HG03457 (cell line): ENCODE results near the gene ANKMY1.

Source experiments
- ATAC-seq: cut with Tn5 transposase; IDR thresholded peaks from one replicate; pipeline ENCODE4 v1.9.1; 2021; ENCODE audit warnings: moderate number of reproducible peaks; ENCODE audit not compliant: unreplicated experiment

ANKMY1 gene

DNA sequence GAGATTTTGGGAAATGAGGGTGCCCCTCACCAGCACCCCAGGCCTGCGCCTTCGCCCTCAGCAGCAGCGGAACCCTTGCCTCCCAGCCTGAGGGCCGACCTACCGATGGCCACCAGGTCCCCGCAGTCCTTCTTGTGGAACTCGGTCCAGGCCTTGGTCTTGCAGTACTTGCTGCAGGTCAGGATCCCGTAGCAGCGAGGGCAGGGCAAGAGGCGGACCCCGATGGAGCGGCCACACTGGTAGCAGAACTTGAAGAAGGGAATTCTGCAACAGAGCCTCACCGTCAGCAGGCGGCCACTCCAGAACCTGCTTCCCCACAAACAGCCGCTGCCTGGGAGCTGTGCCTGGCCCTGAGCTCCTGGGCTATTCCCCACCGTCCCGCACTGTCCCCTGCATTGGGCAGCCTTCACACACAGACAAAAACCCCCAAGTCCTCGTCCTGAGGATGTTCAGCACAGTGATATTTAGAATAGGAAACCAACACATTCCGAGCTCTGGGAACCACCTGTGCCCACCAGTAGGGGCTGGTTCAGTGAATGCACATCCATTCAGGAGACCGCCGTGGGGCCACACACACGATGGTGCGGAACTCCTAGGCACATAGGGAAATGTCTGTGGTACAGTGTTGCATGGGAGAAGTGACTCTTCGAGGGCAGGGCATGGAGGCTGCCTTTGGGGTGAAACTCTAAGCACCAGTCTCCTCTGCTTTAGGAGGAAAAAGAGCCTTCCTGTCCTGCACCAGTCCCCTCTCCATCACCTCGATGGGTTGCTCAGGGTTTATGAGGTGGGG is 76.8 kb downstream of the ANKMY1 start:
- no peak for ATAC-seq

DNA sequence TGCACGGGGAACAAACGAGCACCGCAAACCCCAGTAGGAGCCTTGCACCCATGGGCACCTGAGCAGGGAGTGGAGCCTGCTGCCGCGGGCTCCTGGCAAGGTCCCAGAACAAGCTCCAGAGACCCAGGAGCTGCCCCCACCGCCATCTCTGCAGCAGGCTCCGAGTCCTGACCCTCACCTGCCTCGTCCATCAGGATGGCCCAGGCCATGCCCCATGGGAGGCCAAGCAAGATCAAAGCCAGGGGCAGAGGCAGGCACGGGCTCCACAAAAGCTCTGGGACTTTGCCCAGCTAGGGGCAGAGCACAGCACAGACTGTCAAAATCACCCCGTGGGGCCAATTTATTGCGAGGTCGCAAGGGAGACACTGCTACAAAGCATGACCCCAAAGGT is 78.7 kb downstream of the ANKMY1 start:
- no peak for ATAC-seq

DNA sequence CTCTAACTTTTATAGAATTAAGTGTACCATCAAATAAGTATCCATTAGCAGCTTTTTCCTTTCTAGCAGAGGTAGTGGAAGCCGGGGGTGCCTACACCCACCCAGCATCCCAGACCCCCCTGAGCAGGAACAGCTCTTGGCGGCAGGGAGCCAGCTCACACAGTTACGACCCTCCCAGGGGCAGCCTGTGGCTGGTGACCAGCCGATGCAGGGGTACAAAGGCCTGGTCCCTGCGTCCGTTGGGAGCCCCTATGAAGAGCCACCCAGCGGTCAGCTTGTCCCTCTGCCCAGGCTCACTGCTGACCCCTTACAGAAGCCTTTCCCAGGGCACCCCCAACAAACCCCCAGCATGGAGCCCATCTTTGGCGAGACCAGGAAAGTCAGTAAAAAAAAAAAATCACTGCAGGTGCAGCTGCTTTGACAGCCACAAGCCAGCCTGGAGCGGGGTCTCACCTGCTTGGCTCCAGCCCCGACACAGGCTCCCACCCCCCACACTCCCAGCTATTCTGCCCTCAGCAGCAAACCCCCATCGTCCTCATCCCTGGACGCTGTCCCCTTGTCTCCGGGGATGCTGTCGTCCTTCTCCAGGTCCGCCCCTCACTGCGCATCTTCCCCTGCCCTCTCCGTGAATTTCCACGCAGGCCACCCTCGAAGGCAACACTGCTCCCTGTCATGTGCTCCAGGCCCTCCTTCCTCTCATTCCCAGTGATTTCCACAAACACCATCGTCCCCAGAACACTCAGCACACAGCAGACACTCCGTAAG is 79.3 kb downstream of the ANKMY1 start:
- no peak for ATAC-seq

- ATAC-seq = no peak
These were observed 79.9 kb downstream of the ANKMY1 start for GRCh38 chr2:240477916-240478315.

DNA sequence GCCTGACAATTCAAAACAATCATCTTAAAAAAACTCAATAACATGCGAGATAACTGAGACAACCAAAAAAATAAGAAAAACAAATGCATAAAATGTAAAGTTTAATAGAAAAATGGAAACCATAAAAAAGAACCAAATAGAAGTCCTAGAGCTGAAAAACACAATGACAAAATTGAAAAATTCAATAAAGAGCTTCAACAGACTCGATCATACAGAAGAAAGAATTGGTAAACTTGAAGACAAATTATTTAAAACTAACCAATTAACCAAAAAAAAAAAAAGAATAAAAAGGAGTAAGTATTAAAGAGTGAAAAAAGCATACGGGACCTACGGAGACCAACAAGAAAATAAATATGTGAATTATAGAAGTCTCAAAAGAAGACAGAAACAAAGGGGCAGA is 84.6 kb downstream of the ANKMY1 start:
- no peak for ATAC-seq

DNA sequence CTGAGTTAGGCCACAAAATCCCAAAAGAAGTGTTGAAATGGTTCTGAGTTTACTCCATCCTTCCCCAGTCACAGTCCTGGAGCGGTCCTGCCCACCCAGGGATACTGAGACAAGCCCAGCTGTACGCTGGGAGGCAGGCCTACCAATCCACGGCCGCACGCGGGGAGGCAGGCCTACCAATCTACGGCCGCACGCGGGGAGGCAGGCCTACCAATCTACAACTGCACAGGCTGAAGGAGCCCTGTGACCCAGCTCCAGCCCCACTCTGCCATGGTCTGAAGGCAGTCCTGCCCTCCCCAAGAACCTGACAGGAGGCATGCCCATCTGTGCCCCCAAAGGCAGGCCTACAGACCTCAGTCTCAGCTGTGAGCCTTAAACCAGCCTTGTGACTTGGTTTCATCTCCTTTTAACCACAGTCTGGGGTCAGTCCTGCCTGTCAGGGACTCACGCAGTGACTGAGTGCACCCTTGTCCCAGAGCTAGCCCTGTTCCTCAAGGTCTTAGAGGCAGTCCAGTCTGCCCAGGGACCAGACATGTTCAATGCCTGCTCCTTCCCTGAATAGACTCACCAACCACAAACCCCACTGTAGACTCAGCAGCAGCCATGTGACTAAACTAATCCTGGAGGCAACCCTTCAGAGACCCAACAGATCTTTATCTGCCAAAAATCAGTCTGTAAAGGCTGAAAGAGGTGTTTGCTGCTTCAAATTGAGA is 85.6 kb downstream of the ANKMY1 start:
- ATAC-seq = no peak

DNA sequence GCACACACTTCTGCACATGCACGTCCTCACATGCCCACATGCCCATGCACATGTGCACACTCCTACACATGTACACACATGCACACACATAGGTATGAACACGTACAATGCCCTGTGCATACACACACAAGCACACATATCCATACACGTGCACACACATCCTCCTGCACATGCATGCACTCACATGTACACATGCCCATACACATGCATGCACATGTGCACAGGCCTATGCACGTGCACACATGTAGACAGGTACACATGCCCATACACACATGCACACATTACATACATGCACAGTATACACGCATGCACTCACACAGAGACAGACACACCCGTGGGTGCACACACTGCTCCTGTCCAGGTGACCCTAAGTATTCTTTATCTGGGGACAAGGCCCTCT is 88.0 kb downstream of the ANKMY1 start:
- no peak for ATAC-seq

- no peak for ATAC-seq
These were observed 88.5 kb downstream of the ANKMY1 start for GRCh38 chr2:240469239-240469636.

DNA sequence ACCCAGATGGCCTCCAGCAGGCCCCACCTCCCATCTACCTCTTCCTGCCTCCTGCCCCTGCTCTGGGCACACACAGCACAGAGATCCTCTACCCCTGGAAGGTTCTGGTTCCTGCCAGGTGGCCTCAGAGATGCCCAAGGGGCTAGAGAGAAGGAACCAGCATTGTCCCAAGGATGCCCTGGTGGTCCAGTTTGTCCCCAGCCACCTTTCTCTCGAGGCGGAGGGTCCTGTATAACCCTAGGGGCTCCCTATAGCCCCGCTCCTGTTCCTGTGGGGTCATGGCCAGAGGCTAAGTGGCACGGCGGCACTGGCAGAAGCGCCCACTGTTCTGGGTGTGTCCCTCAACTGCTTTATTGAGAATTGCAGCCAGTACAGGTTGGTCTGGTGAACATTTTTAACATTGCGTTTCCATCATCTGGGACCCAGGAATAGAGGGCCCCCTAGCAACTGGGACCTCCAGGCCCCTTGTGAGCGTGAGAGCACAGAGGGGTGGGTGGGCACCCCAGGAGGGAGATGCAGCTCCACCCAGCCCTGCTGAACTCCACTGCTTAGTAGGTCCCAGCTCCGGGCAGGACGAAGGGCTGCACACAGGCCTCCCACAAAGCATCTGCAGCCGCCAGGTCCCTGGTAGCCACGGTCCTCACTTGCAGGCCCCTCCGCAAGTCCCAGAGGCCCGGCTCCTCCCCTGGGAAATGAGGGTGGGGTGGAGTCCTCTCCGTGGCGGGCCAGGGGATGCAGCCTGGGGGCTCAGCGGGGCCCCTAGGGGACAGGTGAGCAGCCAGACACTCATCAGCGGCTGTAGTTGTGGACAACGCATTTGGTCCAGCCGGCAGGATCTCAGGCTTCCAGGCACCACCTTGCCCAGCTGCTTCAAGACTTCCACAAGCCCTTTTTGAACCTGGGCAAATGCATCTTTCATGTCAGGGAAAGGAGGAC is 89.2 kb downstream of the ANKMY1 start:
- no peak for ATAC-seq

DNA sequence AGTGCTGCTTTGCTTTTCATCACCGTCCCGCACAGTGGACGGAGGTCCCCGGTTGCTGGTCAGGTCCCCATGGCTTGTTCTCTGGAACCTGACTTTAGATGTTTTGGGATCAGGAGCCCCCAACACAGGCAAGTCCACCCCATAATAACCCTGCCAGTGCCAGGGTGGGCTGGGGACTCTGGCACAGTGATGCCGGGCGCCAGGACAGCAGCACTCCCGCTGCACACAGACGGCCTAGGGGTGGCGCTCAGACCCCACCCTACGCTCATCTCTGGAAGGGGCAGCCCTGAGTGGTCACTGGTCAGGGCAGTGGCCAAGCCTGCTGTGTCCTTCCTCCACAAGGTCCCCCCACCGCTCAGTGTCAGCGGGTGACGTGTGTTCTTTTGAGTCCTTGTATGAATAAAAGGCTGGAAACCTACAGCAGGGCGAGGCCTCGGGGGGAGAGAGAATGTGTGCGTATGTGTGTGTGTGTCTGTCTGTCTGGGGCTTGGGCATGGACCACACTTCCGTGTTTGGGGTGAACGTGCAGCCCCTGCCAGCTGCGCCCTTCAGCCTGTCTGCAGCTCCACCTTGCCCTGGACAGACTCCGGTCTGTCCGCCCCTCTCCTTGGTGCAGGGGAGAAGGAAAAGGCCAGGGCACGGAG is 90.0 kb downstream of the ANKMY1 start:
- no peak for ATAC-seq

- no peak for ATAC-seq
These were observed 90.6 kb downstream of the ANKMY1 start for GRCh38 chr2:240467149-240467642.

GRCh38 chr2:240466579-240467148 is 91.1 kb downstream of the ANKMY1 start:
- no peak for ATAC-seq

DNA sequence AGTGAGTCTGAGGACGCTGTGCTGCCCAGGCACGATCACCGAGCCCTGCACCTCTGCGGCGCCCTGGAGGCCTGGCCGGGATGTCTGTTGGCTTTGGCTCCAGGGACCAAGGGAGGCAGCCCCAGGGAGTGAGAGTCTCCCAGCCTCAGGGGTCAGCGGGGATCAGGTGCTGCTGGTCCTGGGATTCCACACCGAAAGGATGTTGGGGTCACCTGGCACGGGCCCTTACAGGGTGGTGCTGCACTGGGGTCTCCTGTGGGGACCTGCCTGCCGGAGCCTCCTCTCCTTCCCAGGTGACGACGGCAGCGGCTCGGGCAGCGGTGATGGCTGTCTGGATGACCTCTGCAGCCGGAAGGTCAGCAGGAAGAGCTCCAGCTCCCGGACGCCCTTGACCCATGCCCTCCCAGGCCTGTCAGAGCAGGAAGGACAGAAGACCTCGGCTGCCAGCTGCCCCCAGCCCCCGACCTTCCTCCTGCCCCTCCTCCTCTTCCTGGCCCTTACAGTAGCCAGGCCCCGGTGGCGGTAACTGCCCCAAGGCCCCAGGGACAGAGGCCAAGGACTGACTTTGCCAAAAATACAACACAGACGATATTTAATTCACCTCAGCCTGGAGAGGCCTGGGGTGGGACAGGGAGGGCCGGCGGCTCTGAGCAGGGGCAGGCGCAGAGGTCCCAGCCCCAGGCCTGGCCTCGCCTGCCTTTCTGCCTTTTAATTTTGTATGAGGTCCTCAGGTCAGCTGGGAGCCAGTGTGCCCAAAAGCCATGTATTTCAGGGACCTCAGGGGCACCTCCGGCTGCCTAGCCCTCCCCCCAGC is 91.8 kb downstream of the ANKMY1 start:
- ATAC-seq = no peak

DNA sequence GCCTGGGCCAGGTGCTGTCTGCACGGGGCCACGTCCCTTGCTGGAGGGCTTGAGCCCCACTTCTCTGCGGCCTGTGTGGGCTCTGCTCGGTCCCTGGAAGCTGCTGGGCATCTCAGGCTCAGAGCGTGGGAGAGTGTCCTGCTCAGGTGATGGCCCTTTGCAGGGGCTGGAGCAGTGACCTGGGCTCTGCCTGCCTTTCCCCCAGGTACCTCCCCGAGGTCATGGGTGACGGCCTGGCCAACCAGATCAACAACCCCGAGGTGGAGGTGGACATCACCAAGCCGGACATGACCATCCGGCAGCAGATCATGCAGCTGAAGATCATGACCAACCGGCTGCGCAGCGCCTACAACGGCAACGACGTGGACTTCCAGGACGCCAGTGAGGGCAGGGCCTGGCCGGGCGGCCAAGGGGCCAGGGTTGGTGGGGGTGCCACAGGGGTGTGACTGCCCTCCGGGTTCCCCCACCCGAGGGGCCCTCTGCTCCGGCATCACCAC is 92.5 kb downstream of the ANKMY1 start:
- no peak for ATAC-seq

DNA sequence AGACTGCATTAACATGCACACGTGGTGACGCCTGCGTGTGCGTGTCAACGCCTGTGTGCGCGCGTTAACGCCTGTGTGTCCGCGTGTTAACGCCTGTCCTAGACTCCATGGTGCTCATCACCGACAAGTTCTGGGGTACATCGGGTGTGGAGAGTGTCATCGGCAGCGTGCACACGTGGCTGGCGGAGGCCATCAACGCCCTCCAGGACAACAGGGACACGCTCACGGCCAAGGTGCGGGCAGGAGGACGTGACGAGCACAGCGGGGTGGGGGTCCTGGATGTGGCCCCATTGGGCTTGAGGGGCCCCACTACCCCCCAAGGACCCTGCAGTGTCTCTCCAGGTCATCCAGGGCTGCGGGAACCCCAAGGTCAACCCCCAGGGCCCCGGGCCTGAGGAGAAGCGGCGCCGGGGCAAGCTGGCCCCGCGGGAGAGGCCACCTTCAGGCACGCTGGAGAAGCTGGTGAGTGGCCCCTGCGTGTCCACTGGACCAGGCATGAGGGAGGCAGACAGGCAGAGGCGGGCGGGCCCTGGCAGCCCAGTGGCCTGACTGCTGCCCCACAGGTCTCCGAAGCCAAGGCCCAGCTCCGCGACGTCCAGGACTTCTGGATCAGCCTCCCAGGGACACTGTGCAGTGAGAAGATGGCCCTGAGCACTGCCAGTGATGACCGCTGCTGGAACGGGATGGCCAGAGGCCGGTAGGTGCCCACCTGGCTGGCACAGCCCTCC is 93.1 kb downstream of the ANKMY1 start:
- ATAC-seq = no peak

GRCh38 chr2:240463866-240464481 is 93.8 kb downstream of the ANKMY1 start:
- ATAC-seq = no peak

GRCh38 chr2:240463274-240463865 is 94.4 kb downstream of the ANKMY1 start:
- no peak for ATAC-seq
